IPS DF 6.9 (cell line): ENCODE results near the gene TBC1D32.
"Not testable (repeated sequence)": the region's sequence is repeated elsewhere in the genome, so short reads cannot be mapped to it uniquely, and the experiment has no call there.

Source experiments
- DNase-seq: peaks from one replicate; pipeline ENCODE4 v3.0.0-alpha.2; 2013; ENCODE audit warnings: low read depth, low spot score
- H3K27ac ChIP-seq: one replicate; pipeline ENCODE4 v1.5.1; 2013; ENCODE audit warnings: low read length, control low read depth
- H3K27me3 ChIP-seq: 2 replicates; pipeline ENCODE4 v1.6.1; 2013; ENCODE audit warnings: mild to moderate bottlenecking, low read length; ENCODE audit not compliant: control insufficient read depth, insufficient read depth
- H3K36me3 ChIP-seq: 2 replicates; pipeline ENCODE4 v1.6.1; 2013; ENCODE audit warnings: low read length; ENCODE audit not compliant: control insufficient read depth, insufficient read depth
- H3K4me1 ChIP-seq: 2 replicates; pipeline ENCODE4 v1.6.1; 2013; ENCODE audit warnings: low read length; ENCODE audit not compliant: control insufficient read depth, insufficient read depth
- H3K4me3 ChIP-seq: 2 replicates; pipeline ENCODE4 v1.5.1; 2013; ENCODE audit warnings: mild to moderate bottlenecking, low read length
- H3K9me3 ChIP-seq: 2 replicates; pipeline ENCODE4 v1.6.1; 2013; ENCODE audit warnings: low read length, inconsistent platforms; ENCODE audit not compliant: control insufficient read depth, insufficient read depth
- WGBS: extraction: QIAGEN DNeasy Blood & Tissue Kit; methylation state at CpG from one replicate; pipeline ENCODE4 v1.1.7; 2013; ENCODE audit warnings: mixed read lengths, missing lambda C conversion rate; ENCODE audit not compliant: insufficient read length, insufficient coverage; 5-methylcytosine and 5-hydroxymethylcytosine counted together

TBC1D32 gene, protein sequence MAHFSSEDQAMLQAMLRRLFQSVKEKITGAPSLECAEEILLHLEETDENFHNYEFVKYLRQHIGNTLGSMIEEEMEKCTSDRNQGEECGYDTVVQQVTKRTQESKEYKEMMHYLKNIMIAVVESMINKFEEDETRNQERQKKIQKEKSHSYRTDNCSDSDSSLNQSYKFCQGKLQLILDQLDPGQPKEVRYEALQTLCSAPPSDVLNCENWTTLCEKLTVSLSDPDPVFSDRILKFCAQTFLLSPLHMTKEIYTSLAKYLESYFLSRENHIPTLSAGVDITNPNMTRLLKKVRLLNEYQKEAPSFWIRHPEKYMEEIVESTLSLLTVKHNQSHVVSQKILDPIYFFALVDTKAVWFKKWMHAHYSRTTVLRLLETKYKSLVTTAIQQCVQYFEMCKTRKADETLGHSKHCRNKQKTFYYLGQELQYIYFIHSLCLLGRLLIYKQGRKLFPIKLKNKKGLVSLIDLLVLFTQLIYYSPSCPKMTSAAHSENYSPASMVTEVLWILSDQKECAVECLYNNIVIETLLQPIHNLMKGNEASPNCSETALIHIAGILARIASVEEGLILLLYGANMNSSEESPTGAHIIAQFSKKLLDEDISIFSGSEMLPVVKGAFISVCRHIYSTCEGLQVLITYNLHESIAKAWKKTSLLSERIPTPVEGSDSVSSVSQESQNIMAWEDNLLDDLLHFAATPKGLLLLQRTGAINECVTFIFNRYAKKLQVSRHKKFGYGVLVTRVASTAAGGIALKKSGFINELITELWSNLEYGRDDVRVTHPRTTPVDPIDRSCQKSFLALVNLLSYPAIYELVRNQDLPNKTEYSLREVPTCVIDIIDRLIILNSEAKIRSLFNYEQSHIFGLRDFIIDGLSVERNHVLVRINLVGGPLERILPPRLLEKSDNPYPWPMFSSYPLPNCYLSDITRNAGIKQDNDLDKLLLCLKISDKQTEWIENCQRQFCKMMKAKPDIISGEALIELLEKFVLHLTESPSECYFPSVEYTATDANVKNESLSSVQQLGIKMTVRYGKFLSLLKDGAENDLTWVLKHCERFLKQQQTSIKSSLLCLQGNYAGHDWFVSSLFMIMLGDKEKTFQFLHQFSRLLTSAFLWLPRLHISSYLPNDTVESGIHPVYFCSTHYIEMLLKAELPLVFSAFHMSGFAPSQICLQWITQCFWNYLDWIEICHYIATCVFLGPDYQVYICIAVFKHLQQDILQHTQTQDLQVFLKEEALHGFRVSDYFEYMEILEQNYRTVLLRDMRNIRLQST

DNA sequence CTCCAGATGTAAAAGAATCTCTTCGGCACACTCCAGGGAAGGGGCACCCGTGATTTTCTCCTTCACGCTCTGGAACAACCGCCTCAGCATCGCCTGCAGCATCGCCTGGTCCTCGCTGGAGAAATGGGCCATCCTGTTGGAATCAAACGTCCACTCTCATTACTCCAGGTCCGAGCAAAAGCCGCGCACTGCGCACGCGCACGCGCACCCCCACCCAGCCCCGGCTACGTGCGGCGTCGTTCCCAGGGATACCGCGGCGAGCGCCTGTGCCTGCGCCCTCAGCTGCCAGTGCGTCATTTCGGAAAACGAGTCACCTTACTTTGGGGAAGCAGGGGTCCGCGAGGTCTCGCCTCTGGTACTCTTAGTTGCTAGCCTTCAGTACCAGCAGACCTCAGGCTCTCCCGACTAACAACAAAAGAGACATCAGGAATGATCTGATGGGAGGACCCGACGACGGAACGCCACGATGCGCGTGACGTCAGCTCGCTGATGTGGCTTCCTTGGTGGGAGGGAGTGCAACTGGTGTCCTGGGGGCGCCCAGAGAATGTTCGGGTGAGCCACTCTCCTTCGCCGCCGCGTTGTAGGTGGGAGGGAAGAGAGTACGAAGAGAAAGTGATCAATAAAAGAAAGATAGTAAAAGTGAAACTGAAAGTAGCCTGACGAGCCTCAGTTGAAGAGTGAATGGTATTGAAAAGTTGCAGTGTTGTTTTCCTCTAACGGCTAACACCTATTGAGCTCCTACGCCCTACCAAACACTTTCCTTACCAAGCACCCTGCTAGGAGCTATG, at the start of gene TBC1D32:
Gene TBC1D32, minus strand, starts transcription at position 182 of the 788 bp plus-strand sequence. Its CDS starts 50 bp downstream, at position 132.
- peak; percentile 70 for DNase-seq
- no peaks in the 10 kb centered on the region for H3K9me3 ChIP-seq
- no peaks in the 10 kb centered on the region for H3K36me3 ChIP-seq
- H3K4me1 ChIP-seq = 0 out of 2 replicates have a peak, but pooled peaks cover 1% of the 10 kb centered on the region
- no peaks in the 10 kb centered on the region for H3K27me3 ChIP-seq
- WGBS = no CpG with 5 or more reads among the region's 52 CpGs
- H3K4me3 ChIP-seq = peak within 1 kb of the TSS; percentile 36; the same call in 1 of the 2 replicates
- H3K27ac ChIP-seq = no peak within 1 kb of the TSS

DNA sequence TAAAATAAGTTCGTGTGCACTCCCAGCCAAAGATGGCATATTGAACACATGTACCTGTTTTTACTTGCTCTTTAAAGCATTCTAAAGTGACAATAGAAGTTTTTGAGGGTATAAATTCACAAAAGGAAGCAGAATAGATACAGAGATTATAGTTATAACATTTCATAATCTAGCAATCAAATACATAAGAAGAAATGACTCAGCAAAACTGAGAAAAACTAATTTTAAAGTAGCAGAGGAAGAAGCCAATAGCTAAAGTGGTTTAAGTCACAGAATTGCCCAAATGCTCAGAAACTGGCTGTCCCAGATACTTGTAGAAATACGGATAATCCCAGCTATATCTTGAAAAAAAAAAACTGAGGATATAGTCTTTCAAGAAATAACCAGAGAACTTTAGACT, 49.2 kb upstream of the TBC1D32 start:
- no peaks in the 10 kb centered on the region for H3K36me3 ChIP-seq
- H3K27ac ChIP-seq = no peak overlapping the region
- H3K27me3 ChIP-seq = no peaks in the 10 kb centered on the region
- no peak overlapping the region for H3K4me3 ChIP-seq
- no peaks in the 10 kb centered on the region for H3K9me3 ChIP-seq
- no CpG with 5 or more reads among the region's 2 CpGs for WGBS
- DNase-seq = no peak
- no peaks in the 10 kb centered on the region for H3K4me1 ChIP-seq

DNA sequence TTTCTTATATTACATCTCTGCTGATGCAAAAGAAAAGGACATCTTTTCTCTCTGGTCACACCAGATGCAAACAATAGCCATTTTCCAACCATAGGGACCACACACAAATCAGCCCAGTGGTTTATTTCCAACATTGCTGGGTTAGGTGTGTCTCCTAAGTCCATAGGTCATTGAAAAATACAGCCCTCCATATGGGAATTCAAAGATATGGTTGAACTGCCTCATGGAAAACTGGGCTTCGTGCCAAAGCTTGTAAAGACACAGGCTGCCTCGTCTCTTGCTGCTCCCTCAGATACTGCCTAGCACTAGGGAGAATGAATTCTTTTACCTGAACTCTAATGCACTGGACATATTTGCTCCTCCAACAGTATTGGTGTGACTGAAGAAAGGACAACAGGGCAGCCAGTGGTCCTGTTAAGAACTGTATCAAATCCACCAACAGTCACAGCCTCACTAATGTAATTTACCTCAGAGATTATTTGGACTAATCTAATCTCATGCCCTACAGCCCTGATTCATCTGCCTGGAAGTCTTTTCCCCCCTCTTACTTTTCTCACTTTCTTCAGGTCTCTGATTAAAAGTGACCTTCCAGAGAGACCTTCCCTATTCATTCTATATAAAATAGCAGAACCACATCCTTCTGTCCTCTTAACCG, 48.3 kb upstream of the TBC1D32 start:
- Histone ChIP-seq H3K4me1 (no peaks in the 10 kb centered on the region), H3K27me3 (no peaks in the 10 kb centered on the region), H3K9me3 (no peaks in the 10 kb centered on the region), H3K27ac (no peak overlapping the region), H3K4me3 (no peak overlapping the region), H3K36me3 (no peaks in the 10 kb centered on the region)
- no peak for DNase-seq
- no CpG with 5 or more reads among the region's 3 CpGs for WGBS

DNA sequence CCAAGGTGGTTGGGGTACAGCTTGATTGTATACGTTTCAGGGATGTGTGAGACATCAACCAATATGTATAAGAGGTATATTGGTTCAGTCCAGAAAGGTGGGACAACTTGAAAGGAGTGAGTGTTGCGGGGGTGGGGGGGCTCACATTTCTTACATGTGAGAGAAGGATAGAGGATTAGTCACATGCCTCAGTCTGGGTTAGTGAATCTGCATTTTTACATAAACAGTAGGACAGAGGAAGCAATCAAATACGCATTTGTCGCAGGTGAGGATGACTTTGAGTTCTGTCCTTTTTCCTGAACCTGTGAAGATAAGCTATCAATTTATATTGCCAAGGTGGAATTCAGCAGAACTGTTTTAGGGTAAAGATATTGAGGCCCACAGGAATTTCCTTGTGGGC, 42.1 kb upstream of the TBC1D32 start:
- H3K27ac ChIP-seq = no peak overlapping the region
- H3K4me1 ChIP-seq = no peaks in the 10 kb centered on the region
- H3K9me3 ChIP-seq = no peaks in the 10 kb centered on the region
- no peaks in the 10 kb centered on the region for H3K36me3 ChIP-seq
- no peak for DNase-seq
- H3K27me3 ChIP-seq = no peaks in the 10 kb centered on the region
- no peak overlapping the region for H3K4me3 ChIP-seq
- WGBS = no CpG with 5 or more reads among the region's 4 CpGs

DNA sequence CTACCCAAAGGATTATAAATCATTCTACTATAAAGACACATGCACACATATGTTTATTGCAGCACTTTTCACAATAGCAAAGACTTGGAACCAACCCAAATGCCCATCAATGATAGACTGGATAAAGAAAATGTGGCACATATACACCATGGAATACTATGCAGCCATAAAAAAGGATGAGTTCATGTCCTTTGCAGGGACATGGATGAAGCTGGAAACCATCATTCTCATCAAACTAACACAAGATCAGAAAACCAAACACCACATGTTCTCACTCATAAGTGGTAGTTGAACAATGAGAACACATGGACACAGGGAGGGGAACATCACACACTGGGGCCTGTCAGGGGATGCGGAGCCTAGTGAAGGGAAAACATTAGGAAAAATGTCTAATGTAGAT, 39.9 kb upstream of the TBC1D32 start:
- no CpG with 5 or more reads among the region's 1 CpG for WGBS
- H3K27ac ChIP-seq, H3K4me3 ChIP-seq, DNase-seq, H3K9me3 ChIP-seq, H3K27me3 ChIP-seq, H3K4me1 ChIP-seq, H3K36me3 ChIP-seq: not testable (repeated sequence)

DNA sequence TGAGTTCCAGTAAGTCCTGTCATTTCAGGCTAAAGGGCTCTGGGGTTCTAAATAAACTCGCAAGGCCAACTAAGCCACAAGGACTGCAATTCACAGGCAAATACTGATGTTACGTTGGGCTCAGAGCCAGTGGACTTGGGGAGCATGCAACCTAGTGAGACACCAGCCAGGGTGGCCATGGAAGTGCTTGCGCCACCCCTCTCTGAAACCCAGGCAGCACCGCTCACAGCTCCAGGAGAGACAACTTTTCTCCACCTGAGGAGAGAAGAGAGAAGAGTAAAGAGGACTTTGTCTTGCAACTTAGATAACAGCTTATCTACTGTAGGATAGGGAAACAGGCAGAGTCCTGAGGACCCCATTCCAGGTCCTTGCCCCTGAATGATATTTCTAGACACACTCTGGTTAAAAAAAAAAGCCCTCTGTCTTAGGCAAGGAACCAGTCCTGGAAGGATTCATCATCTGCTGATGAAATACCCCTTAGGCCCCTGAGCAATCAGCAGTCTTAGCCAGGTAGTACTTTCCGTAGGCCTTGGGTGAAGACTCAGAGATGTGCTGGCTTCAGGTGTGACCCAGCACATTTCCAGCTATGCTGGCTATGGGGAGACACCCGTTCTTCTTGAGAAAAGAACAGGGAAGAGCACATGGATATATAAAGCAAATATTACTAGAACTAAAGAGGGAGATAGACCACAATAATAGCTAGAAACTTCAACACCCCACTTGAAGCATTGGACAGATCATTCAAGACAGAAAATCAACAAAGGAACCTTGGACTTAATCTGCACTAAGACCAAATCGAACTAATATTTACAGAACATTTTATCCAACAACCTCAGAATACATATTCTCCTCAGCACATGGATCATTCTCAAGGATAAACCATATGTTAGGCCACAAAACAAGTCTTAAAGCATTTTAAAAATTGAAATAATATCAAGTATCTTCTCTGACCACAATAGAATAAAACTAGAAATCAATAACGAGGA, 31.5 kb upstream of the TBC1D32 start:
- DNase-seq = no peak
- no CpG with 5 or more reads among the region's 8 CpGs for WGBS
- H3K36me3 ChIP-seq = no peaks in the 10 kb centered on the region
- H3K4me3 ChIP-seq = no peak overlapping the region
- no peaks in the 10 kb centered on the region for H3K4me1 ChIP-seq
- no peak overlapping the region for H3K27ac ChIP-seq
- no peaks in the 10 kb centered on the region for H3K9me3 ChIP-seq
- H3K27me3 ChIP-seq = no peaks in the 10 kb centered on the region

DNA sequence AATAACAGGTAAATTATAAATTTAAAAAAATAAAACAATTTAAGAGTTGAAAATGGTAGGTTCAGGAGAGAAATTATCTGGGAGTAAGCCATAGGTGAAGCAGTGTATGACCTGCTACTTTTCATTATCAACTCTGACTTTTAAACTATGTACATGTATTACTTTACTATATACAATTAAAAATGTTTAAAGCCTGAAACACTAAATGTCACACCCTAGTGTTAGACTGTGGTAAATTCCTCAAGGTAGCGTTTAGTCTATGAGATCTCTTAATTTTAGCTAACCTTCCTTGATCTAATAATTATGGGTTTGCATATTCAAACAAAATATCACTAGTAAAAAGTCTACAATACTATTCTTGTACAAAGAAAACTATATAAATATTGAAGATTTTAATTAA, 22.3 kb upstream of the TBC1D32 start:
- WGBS = no CpG with 5 or more reads among the region's 1 CpG
- no peaks in the 10 kb centered on the region; the same call in 1 of the 2 replicates for H3K4me1 ChIP-seq
- H3K9me3 ChIP-seq = no peaks in the 10 kb centered on the region
- no peak overlapping the region for H3K27ac ChIP-seq
- H3K27me3 ChIP-seq = no peaks in the 10 kb centered on the region
- DNase-seq = no peak
- no peak overlapping the region for H3K4me3 ChIP-seq
- H3K36me3 ChIP-seq = no peaks in the 10 kb centered on the region

DNA sequence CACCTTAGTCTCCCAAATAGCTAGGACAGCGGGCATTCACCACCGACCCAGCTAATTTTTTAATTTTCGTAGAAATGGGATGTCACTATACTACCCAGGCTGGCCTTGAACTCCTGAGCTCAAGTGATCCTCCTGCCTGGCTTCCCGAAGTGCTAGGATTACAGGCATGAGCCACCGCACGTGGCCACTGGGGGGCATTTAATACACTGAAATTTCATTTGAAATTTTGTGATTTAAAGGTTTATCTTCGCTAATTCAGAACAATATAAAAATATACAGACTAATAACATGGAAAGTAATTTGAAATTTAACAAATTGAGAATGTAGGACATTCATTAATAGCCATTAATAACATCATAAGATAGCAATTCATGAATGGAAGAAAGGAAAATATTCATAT, 20.5 kb upstream of the TBC1D32 start:
- Histone ChIP-seq H3K4me3 (no peak overlapping the region), H3K4me1 (no peaks in the 10 kb centered on the region; the same call in 1 of the 2 replicates), H3K27me3 (no peaks in the 10 kb centered on the region), H3K27ac (no peak overlapping the region), H3K36me3 (no peaks in the 10 kb centered on the region), H3K9me3 (no peaks in the 10 kb centered on the region)
- no CpG with 5 or more reads among the region's 7 CpGs for WGBS
- DNase-seq = no peak
